T-helper 2 cell treated with Interferon-gamma antibody and Interleukin-4, amounts not matched to agents 100 ng/mL and 5 ng/mL, for 36 hours (primary cell): ENCODE data around the gene POLR3F. TPM values are rescaled to one million over a fixed set of nuclear protein-coding genes. Genes with fewer than 3 reads are reported as not detected.

ENCODE experiments used
- total RNA-seq: library from RNA; stranded (reverse); gene quantifications from 2 replicates; pipeline ENCODE4 v1.2.3, GENCODE V29; 2022

The POLR3F gene
- total RNA-seq, 1 donor from 2014 or later, result 10.4 TPM

Other genes starting within 250 kb of the POLR3F start
- gene ZNF133, start 178.9 kb upstream of the POLR3F start, total RNA-seq, result 7.7 and 7.9 TPM in 2 replicates
- gene DZANK1, start 360 bp upstream of the POLR3F start, total RNA-seq, result 1.2 and 1.5 TPM in 2 replicates
- gene RBBP9, start 29.8 kb downstream of the POLR3F start, total RNA-seq, result 13.5 and 14.3 TPM in 2 replicates
- 89.8 and 105 TPM in 2 replicates for gene SEC23B, start 40.5 kb downstream of the POLR3F start, total RNA-seq
- gene SMIM26, start 100.0 kb downstream of the POLR3F start, total RNA-seq, result 41.8 and 49.3 TPM in 2 replicates
- gene DTD1, start 120.7 kb downstream of the POLR3F start, total RNA-seq, result 28.0 and 33.5 TPM in 2 replicates